ENCODE data around the gene PCGF1. TPM values are rescaled to one million over a fixed set of nuclear protein-coding genes. Genes with fewer than 3 reads are reported as not detected.

Gene PCGF1
- total and polyA plus RNA-seq, 2 of the 13 experiments (the other 11 are each of a cell fraction or from before 2014, with no cell fraction given): 20.4 to 22.6 TPM

- peak; percentile 99 for TF ChIP-seq ZNF816 (CRISPR knock-in tag; IDR thresholded peaks at IDR 0.05; ENCODE audit: borderline replicate concordance)
- TF ChIP-seq BHLHE40 (IDR thresholded peaks at IDR 0.05; ENCODE audit: low read length): peak; percentile 32; the same call in 1 of the 2 replicates
- peak; percentile 36; the same call in 1 of the 2 replicates for TF ChIP-seq ZNF709 (CRISPR knock-in tag; IDR thresholded peaks at IDR 0.05)
- peak; percentile 81; the same call in 1 of the 2 replicates for TF ChIP-seq UBTF (CRISPR knock-in tag; IDR thresholded peaks at IDR 0.05)
- TF ChIP-seq CREBL2 (CRISPR knock-in tag; IDR thresholded peaks at IDR 0.05; ENCODE audit: borderline replicate concordance): peak; percentile 39; the same call in 1 of the 2 replicates
- peak; percentile 88 for TF ChIP-seq CAMTA2 (CRISPR knock-in tag; IDR thresholded peaks at IDR 0.05; ENCODE audit: borderline replicate concordance)
- TF ChIP-seq GRHL1 (CRISPR knock-in tag; conservative IDR thresholded peaks at IDR 0.05): no peak
- no peak for TF ChIP-seq EZH2 (conservative IDR thresholded peaks at IDR 0.05; ENCODE audit: low read depth, low read length)
- no peak; the same call in 1 of the 2 replicates for TF ChIP-seq ZNF749 (CRISPR knock-in tag; IDR thresholded peaks at IDR 0.05; ENCODE audit: borderline replicate concordance)
- TF ChIP-seq ZNF672 (CRISPR knock-in tag; IDR thresholded peaks at IDR 0.05): no peak
- peak; percentile 58 to 73; a peak in 2 of 4 replicates for TF ChIP-seq EP300 (IDR thresholded peaks at IDR 0.05; ENCODE audit: low read depth in 2 of 2, low read length in 2 of 2)
- no peak for TF ChIP-seq EP300 (CRISPR knock-in tag; IDR thresholded peaks at IDR 0.05; ENCODE audit: borderline replicate concordance)
- TF ChIP-seq GMEB1 (CRISPR knock-in tag; IDR thresholded peaks at IDR 0.05; ENCODE audit: borderline replicate concordance): peak; percentile 95
- peak; percentile 4 for TF ChIP-seq FOXO1 (CRISPR knock-in tag; IDR thresholded peaks at IDR 0.05)
- TF ChIP-seq TBX2 (CRISPR knock-in tag; IDR thresholded peaks at IDR 0.05; ENCODE audit: borderline replicate concordance): peak; percentile 93
- peak; percentile 86; the same call in 1 of the 2 replicates for TF ChIP-seq THAP9 (CRISPR knock-in tag; IDR thresholded peaks at IDR 0.05; ENCODE audit: borderline replicate concordance)
- peak; percentile 91; the same call in 1 of the 2 replicates for TF ChIP-seq NFKB2 (CRISPR knock-in tag; IDR thresholded peaks at IDR 0.05; ENCODE audit: borderline replicate concordance)
Observed at GRCh38 chr2:74529357-74530238, 22.1 kb upstream of the PCGF1 start, which contains the start of the genes AUP1 and HTRA2 (continued).
